Activated CD8-positive, alpha-beta T cell treated with anti-CD3 and anti-CD28 coated beads, Interleukin-2, amount 10 ng/mL, durations not matched to agents 7 days and 5 days (primary cell): Measurements from ENCODE around the gene FARP1. TPM values are rescaled to one million over a fixed set of nuclear protein-coding genes. Genes with fewer than 3 reads are reported as not detected.

Source experiments
- ATAC-seq: fragments of 150-1000 bp; cut with Tn5 transposase; one replicate; pipeline ENCODE4 v1.10.0; 2021; ENCODE audit warnings: moderate library complexity
- CTCF ChIA-PET: fragments of 350-600 bp; sonication (Branson Sonifier 250); formaldehyde crosslinking; loops from one replicate; lab custom pipeline; 2021; ENCODE audit warnings: antibody characterized with exemption; lab: Charles Lee
- POLR2A ChIA-PET: fragments of 350-600 bp; sonication (Branson Sonifier 250); formaldehyde crosslinking; loops from one replicate; lab custom pipeline; 2021; ENCODE audit warnings: antibody characterized with exemption; lab: Charles Lee
- DNase-seq: peaks from one replicate; pipeline ENCODE4 v3.0.0-alpha.2; 2020
- H3K27ac Mint-ChIP-seq: one replicate; pipeline ENCODE4 v1.8.0; 2021; ENCODE audit warnings: mild to moderate bottlenecking, mixed read lengths
- H3K27me3 Mint-ChIP-seq: one replicate; pipeline ENCODE4 v1.8.0; 2021; ENCODE audit warnings: low read depth, mixed read lengths
- H3K36me3 Mint-ChIP-seq: one replicate; pipeline ENCODE4 v1.8.0; 2021; ENCODE audit warnings: low read depth, mixed read lengths
- H3K4me1 Mint-ChIP-seq: one replicate; pipeline ENCODE4 v1.8.0; 2021; ENCODE audit warnings: low read depth, mixed read lengths
- H3K4me3 Mint-ChIP-seq: one replicate; pipeline ENCODE4 v1.8.0; 2021; ENCODE audit warnings: mild to moderate bottlenecking, mixed read lengths
- H3K9me3 Mint-ChIP-seq: one replicate; pipeline ENCODE4 v1.8.0; 2022; ENCODE audit warnings: mixed read lengths; ENCODE audit not compliant: insufficient read depth
- total RNA-seq, 2 experiments: library from RNA; stranded (reverse); gene quantifications; one replicate each; pipeline ENCODE4 v1.2.3, GENCODE V29; 2021

The FARP1 gene
- total RNA-seq, 2 experiments from 2014 or later, result 1.1 to 1.2 TPM

- H3K9me3 Mint-ChIP-seq, result no peaks in the 10 kb centered on the region
- ChIA-PET CTCF (no interaction called here), POLR2A (no interaction called here)
- H3K36me3 Mint-ChIP-seq, result no peaks in the 10 kb centered on the region
- ATAC-seq (no peak), DNase-seq (no peak)
- H3K27ac Mint-ChIP-seq, result no peak overlapping the region
- H3K27me3 Mint-ChIP-seq, result no peaks in the 10 kb centered on the region
- no peaks in the 10 kb centered on the region for H3K4me1 Mint-ChIP-seq
- no peak overlapping the region for H3K4me3 Mint-ChIP-seq
Observed at GRCh38 chr13:98215508-98215907, 72.6 kb downstream of the FARP1 start.

- H3K36me3 Mint-ChIP-seq, result no peaks in the 10 kb centered on the region
- ATAC-seq, result no peak
- H3K27me3 Mint-ChIP-seq, result peaks cover 2% of the 10 kb centered on the region
- no peaks in the 10 kb centered on the region for H3K9me3 Mint-ChIP-seq
- POLR2A ChIA-PET, result no interaction called here
- DNase-seq, result no peak
- no peaks in the 10 kb centered on the region for H3K4me1 Mint-ChIP-seq
- CTCF ChIA-PET, result no interaction called here
- no peak overlapping the region for H3K4me3 Mint-ChIP-seq
- H3K27ac Mint-ChIP-seq, result no peak overlapping the region
Observed at GRCh38 chr13:98216135-98216565, 73.3 kb downstream of the FARP1 start.

- CTCF ChIA-PET, result no interaction called here
- Mint-ChIP-seq H3K36me3 (no peaks in the 10 kb centered on the region), H3K9me3 (no peaks in the 10 kb centered on the region)
Observed at GRCh38 chr13:98216711-98217285, 73.9 kb downstream of the FARP1 start.

GRCh38 chr13:98217597-98217996, 74.7 kb downstream of the FARP1 start:
- Mint-ChIP-seq H3K4me3 (no peak overlapping the region), H3K9me3 (no peaks in the 10 kb centered on the region), H3K27ac (no peak overlapping the region), H3K27me3 (peaks cover 2% of the 10 kb centered on the region), H3K36me3 (no peaks in the 10 kb centered on the region), H3K4me1 (no peaks in the 10 kb centered on the region)
- DNase-seq, result no peak
- POLR2A ChIA-PET, result no interaction called here
- no peak for ATAC-seq
- CTCF ChIA-PET, result no interaction called here

More at GRCh38 chr13:98216711-98217285, 73.9 kb downstream of the FARP1 start:
- no peak for DNase-seq
- no peaks in the 10 kb centered on the region for H3K4me1 Mint-ChIP-seq
- no peak overlapping the region for H3K4me3 Mint-ChIP-seq
- H3K27ac Mint-ChIP-seq, result no peak overlapping the region
- POLR2A ChIA-PET, result no interaction called here
- no peak for ATAC-seq
- peaks cover 2% of the 10 kb centered on the region for H3K27me3 Mint-ChIP-seq

GRCh38 chr13:98219685-98220084, 76.8 kb downstream of the FARP1 start:
- CTCF ChIA-PET, result no interaction called here
- H3K27ac Mint-ChIP-seq, result no peak overlapping the region
- H3K4me1 Mint-ChIP-seq, result no peaks in the 10 kb centered on the region
- ATAC-seq (no peak), DNase-seq (no peak)
- H3K27me3 Mint-ChIP-seq, result peaks cover 2% of the 10 kb centered on the region
- no peak overlapping the region for H3K4me3 Mint-ChIP-seq
- POLR2A ChIA-PET, result no interaction called here
- H3K36me3 Mint-ChIP-seq, result no peaks in the 10 kb centered on the region
- no peaks in the 10 kb centered on the region for H3K9me3 Mint-ChIP-seq

- H3K4me3 Mint-ChIP-seq, result no peak overlapping the region
- H3K27ac Mint-ChIP-seq, result no peak overlapping the region
- POLR2A ChIA-PET, result no interaction called here
- ATAC-seq, result no peak
- H3K4me1 Mint-ChIP-seq, result no peaks in the 10 kb centered on the region
- no peaks in the 10 kb centered on the region for H3K9me3 Mint-ChIP-seq
- no peak for DNase-seq
- CTCF ChIA-PET, result no interaction called here
- no peaks in the 10 kb centered on the region for H3K36me3 Mint-ChIP-seq
- peaks cover 2% of the 10 kb centered on the region for H3K27me3 Mint-ChIP-seq
Observed at GRCh38 chr13:98220271-98220791, 77.4 kb downstream of the FARP1 start.

- DNase-seq (no peak), ATAC-seq (no peak)
- POLR2A ChIA-PET, result no interaction called here
- H3K4me1 Mint-ChIP-seq, result no peaks in the 10 kb centered on the region
- CTCF ChIA-PET, result no interaction called here
- H3K9me3 Mint-ChIP-seq, result no peaks in the 10 kb centered on the region
- H3K27me3 Mint-ChIP-seq, result peaks cover 2% of the 10 kb centered on the region
- H3K4me3 Mint-ChIP-seq, result no peak overlapping the region
- no peak overlapping the region for H3K27ac Mint-ChIP-seq
- no peaks in the 10 kb centered on the region for H3K36me3 Mint-ChIP-seq
Observed at GRCh38 chr13:98221234-98221633, 78.3 kb downstream of the FARP1 start.

- Mint-ChIP-seq H3K4me1 (no peaks in the 10 kb centered on the region), H3K27me3 (peaks cover 2% of the 10 kb centered on the region), H3K4me3 (no peak overlapping the region), H3K36me3 (no peaks in the 10 kb centered on the region), H3K27ac (no peak overlapping the region), H3K9me3 (no peaks in the 10 kb centered on the region)
- ChIA-PET CTCF (no interaction called here), POLR2A (no interaction called here)
- no peak for ATAC-seq
- DNase-seq, result no peak
Observed at GRCh38 chr13:98222081-98222554, 79.2 kb downstream of the FARP1 start.

GRCh38 chr13:98222816-98223215, 79.9 kb downstream of the FARP1 start:
- Mint-ChIP-seq H3K36me3 (no peaks in the 10 kb centered on the region), H3K9me3 (no peaks in the 10 kb centered on the region), H3K27me3 (peaks cover 2% of the 10 kb centered on the region), H3K27ac (no peak overlapping the region), H3K4me1 (no peaks in the 10 kb centered on the region), H3K4me3 (no peak overlapping the region)
- ChIA-PET POLR2A (no interaction called here), CTCF (no interaction called here)
- no peak for DNase-seq
- ATAC-seq, result no peak

GRCh38 chr13:98223741-98224140, 80.8 kb downstream of the FARP1 start:
- DNase-seq (no peak), ATAC-seq (no peak)
- H3K4me3 Mint-ChIP-seq, result no peak overlapping the region
- H3K27me3 Mint-ChIP-seq, result peaks cover 2% of the 10 kb centered on the region
- H3K27ac Mint-ChIP-seq, result no peak overlapping the region
- CTCF ChIA-PET, result no interaction called here
- POLR2A ChIA-PET, result no interaction called here
- no peaks in the 10 kb centered on the region for H3K36me3 Mint-ChIP-seq
- H3K4me1 Mint-ChIP-seq, result no peaks in the 10 kb centered on the region
- no peaks in the 10 kb centered on the region for H3K9me3 Mint-ChIP-seq

- ChIA-PET CTCF (no interaction called here), POLR2A (no interaction called here)
- Mint-ChIP-seq H3K36me3 (no peaks in the 10 kb centered on the region), H3K4me1 (no peaks in the 10 kb centered on the region), H3K4me3 (no peak overlapping the region), H3K27me3 (peaks cover 2% of the 10 kb centered on the region), H3K9me3 (no peaks in the 10 kb centered on the region), H3K27ac (no peak overlapping the region)
- DNase-seq (no peak), ATAC-seq (no peak)
Observed at GRCh38 chr13:98224557-98224956, 81.7 kb downstream of the FARP1 start.

GRCh38 chr13:98225036-98225940, 82.4 kb downstream of the FARP1 start:
- no peak overlapping the region for H3K4me3 Mint-ChIP-seq
- H3K4me1 Mint-ChIP-seq, result no peaks in the 10 kb centered on the region
- H3K9me3 Mint-ChIP-seq, result no peaks in the 10 kb centered on the region
- ChIA-PET CTCF (no interaction called here), POLR2A (no interaction called here)
- DNase-seq (no peak), ATAC-seq (no peak)
- peaks cover 2% of the 10 kb centered on the region for H3K27me3 Mint-ChIP-seq
- no peak overlapping the region for H3K27ac Mint-ChIP-seq
- H3K36me3 Mint-ChIP-seq, result no peaks in the 10 kb centered on the region
